ENCODE measurements around the gene ARL6IP6. TPM values are rescaled to one million over a fixed set of nuclear protein-coding genes. Genes with fewer than 3 reads are reported as not detected.
A peak's percentile ranks its signal among the peaks of the same experiment; 100 is the strongest.
"Not testable (repeated sequence)": the region's sequence is repeated elsewhere in the genome, so short reads cannot be mapped to it uniquely, and the experiment has no call there.

The ARL6IP6 gene
- total RNA-seq, 1 donor = 42.7 TPM

GRCh38 chr2:152761214-152761613, 42.8 kb downstream of the ARL6IP6 start:
- DNase-seq (ENCODE audit: low read depth) = peak; percentile 11
- no peak for TF ChIP-seq CTCF (IDR thresholded peaks at IDR 0.05; ENCODE audit: insufficient read depth, low read depth, low read length)

GRCh38 chr2:152762202-152762601, 43.8 kb downstream of the ARL6IP6 start:
- no peak overlapping the region for H3K4me3 ChIP-seq (ENCODE audit: low read depth, low read length)
- no peak for TF ChIP-seq CTCF (IDR thresholded peaks at IDR 0.05; ENCODE audit: insufficient read depth, low read depth, low read length)
- DNase-seq (ENCODE audit: low read depth) = peak; percentile 92

More at GRCh38 chr2:152761214-152761613, 42.8 kb downstream of the ARL6IP6 start:
- no peak overlapping the region for H3K4me3 ChIP-seq (ENCODE audit: low read depth, low read length)

- not testable (repeated sequence) for DNase-seq (ENCODE audit: low read depth); H3K4me3 ChIP-seq (ENCODE audit: low read depth, low read length)
Measured at GRCh38 chr2:152763208-152763607, 44.8 kb downstream of the ARL6IP6 start.

- DNase-seq (ENCODE audit: low read depth) = no peak
- no peak for TF ChIP-seq CTCF (IDR thresholded peaks at IDR 0.05; ENCODE audit: insufficient read depth, low read depth, low read length)
- H3K4me3 ChIP-seq (ENCODE audit: low read depth, low read length) = no peak overlapping the region
Measured at GRCh38 chr2:152763651-152764050, 45.2 kb downstream of the ARL6IP6 start.

- H3K4me3 ChIP-seq (ENCODE audit: low read depth, low read length) = no peak overlapping the region
- DNase-seq (ENCODE audit: low read depth) = peak; percentile 71
- no peak for TF ChIP-seq CTCF (IDR thresholded peaks at IDR 0.05; ENCODE audit: insufficient read depth, low read depth, low read length)
Measured at GRCh38 chr2:152766928-152767327, 48.5 kb downstream of the ARL6IP6 start.

GRCh38 chr2:152781175-152781574, 62.8 kb downstream of the ARL6IP6 start:
- H3K4me3 ChIP-seq (ENCODE audit: low read depth, low read length) = no peak overlapping the region
- DNase-seq (ENCODE audit: low read depth) = no peak
- TF ChIP-seq CTCF (IDR thresholded peaks at IDR 0.05; ENCODE audit: insufficient read depth, low read depth, low read length) = no peak

GRCh38 chr2:152782171-152782570, 63.8 kb downstream of the ARL6IP6 start:
- TF ChIP-seq CTCF (IDR thresholded peaks at IDR 0.05; ENCODE audit: insufficient read depth, low read depth, low read length) = no peak
- no peak for DNase-seq (ENCODE audit: low read depth)
- no peak overlapping the region for H3K4me3 ChIP-seq (ENCODE audit: low read depth, low read length)
